CMK (cell line): ENCODE results near the gene CCNE1.
"Not testable (repeated sequence)": the region's sequence is repeated elsewhere in the genome, so short reads cannot be mapped to it uniquely, and the experiment has no call there.

Experiments
- DNase-seq: peaks from one replicate; pipeline ENCODE4 v3.0.0-alpha.2; 2010; ENCODE audit warnings: low read depth

CCNE1 gene

DNA sequence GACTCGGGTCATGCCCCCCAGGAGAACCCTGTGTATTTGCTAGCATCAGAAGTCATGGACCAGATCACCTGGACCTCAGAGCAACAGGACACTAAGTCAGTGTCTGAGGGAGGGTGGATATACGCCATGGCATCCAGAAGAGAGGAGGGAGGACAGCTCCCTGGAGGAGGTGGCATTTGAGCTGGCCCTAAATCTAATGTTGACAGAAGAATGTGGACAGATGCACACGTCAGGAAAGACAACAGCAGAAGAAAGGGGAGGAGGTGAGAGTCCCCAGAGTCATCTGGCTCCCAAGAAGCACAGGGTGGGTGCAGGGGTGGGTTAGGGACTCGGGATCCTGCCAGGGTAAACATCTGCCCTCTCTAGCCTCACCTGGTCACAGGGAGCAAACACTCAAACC is 24.5 kb upstream of the CCNE1 start:
- DNase-seq = no peak

DNA sequence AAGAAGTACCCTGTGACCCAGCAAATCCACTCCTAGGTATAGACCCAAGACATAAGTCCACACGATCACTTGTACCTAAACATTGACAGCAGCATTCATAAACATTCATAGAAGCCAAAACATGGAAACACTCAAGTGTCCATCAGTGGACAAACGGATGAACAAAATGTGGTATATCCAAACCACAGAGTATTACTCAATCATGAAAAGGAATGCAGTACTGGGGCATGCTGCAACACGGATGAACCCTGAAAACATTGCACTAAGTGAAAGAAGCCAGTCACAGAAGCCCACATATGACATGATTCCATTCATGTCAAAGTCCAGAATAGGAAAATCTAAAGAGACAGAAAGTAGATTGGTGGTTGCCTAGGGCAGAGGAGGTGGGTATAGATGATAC is 22.8 kb upstream of the CCNE1 start:
- no peak for DNase-seq

DNA sequence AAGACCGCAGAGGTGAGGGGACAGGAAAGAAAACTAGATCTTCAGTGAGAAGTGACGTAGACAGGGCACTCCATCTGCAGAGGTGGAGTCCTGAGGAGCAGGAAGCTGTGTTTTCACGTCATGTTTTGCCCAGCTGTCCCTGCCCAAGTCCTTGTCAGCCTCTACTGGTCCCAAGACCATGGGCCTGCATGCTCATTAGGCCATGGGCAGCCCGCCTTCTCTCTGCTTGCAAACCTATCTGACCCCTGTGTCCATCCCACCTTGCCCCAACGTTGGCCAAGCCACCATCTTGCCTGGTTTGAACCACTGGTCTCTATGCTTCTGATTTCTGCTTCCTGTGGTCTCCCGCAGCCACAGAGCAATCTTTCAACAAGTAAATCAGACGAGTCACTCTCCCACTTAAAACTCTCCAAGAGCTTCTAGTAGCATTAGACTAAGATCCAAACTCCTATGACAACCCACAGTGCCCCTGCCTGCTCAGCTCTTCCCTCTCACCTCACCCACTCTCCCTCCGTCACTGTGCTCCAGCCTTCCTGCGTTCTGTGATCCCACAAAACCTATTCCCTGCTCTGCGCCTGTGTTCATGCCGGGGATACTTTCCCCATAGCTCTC is 18.6 kb upstream of the CCNE1 start:
- no peak for DNase-seq

GRCh38 chr19:29794490-29794889 is 17.3 kb upstream of the CCNE1 start:
- not testable (repeated sequence) for DNase-seq

GRCh38 chr19:29795461-29796172 is 16.2 kb upstream of the CCNE1 start:
- DNase-seq = no peak

DNA sequence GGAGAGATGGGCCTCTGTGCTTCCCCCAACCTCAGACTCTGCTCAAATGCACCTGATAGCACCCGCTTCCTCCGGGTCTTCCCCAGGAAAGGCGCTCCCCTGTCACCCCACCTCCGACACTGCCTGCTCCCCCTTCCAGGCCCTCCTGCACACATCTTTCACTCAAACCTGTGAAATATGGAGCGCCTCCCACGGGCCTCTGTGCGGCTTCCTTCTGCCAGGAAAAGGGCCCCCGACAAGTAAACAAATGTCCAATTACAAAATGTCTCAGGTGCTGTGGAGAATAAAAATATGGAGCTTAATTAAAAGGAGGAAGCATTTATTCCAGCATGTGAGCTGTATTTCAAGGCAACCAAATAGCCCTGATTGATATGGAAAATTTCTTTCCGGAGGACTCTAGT is 15.6 kb upstream of the CCNE1 start:
- DNase-seq = no peak

DNA sequence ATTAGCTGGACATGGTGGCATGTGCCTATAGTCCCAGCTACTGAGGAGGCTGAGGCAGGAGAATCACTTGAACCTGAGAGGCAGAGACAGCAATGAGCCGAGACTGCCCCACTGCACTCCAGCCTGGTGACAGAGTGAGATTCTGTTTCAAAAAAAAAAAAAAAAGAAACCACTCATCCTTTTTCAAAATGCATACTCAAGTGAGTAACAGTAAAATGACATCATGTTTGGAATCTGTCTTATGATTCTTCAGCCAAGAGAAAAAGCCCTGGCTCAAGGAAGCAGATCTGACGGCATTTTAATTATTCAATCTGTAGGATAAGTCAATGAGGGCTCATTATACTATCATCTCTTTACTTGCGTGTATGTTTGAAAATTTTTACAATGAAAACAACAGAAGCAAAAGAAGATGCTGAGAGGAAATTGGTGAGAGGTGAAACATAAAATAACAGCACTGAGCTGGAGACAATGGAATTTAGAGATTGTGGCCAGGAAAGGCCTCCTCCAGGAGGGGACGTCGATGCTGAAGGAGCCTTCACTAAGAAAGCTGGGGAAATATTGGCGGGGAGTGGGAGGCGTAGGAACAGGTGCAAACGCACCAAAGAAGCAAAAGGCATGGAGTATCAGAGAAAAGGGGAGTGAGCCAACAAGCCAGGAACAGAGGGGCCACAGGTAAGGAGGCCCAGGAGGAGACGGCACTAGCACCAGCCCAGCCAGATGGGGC is 12.9 kb upstream of the CCNE1 start:
- no peak for DNase-seq

DNA sequence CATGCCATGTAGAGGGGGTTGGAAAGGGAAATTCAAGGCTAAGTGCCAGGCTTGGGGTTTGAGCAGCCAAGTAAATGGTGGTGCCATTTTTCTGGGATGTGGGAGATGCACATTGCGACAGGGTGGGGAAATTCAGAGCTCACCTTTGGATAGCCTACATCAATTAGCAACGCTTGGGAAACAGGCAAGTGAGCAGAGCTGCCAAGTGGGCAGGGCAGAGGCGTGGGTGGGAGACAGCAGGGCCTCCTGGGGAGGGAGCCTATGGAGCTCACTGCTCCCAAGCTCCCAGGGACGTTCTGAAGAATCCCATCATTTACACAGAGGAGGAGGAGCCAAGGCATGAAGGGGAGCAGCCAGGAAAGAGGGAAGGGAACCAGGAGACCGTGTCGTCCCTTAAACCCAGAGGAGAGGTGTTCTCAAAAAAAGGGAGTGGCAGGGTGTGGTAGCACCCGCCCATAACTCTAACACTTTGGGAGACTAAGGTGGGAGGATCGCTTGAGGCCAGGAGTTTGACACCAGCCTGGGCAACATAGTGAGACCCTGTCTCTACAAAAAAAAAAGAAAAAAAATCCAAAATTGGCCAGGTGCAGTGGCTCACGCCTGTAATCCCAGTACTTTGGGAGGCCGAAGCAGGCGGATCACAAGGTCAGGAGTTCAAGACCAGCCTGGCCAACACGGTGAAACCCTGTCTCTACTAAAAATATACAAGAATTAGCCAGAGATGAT is 11.5 kb upstream of the CCNE1 start:
- DNase-seq = no peak

DNA sequence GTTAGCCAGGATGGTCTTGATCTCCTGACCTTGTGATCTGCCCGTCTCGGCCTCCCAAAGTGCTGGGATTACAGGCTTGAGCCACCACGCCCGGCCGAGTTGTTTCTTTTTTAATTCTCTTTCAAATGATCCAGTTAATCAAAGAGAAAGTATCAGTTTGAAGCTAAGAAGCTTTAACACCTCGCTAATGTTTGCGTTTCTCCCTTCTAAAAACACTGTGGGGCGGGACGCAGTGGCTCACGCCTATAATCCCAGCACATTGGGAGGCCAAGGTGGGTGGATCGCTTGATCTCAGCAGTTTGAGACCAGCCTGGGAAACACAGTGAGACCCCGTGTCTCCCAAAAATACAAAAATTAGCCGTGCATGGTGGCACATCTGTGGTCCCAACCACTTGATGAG is 7.8 kb upstream of the CCNE1 start:
- not testable (repeated sequence) for DNase-seq

DNA sequence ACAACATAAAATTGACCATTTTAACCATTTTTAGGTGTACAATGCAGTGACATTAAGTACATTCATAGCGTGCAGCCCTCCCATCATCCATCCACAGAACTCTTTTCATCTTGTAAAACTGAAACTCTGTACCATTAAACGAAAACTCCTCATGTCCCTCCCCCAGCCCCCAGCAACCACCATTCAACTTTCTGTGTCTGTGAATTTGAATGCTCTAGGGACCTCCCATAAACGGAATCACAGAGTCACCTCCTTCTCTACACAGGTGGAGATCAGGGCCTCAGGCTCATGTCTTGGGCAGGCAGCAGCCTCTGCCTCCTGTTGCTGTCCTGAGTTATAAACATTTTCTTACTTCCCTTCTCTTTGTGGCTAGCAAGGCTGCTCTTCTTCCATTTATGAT is 7.3 kb upstream of the CCNE1 start:
- DNase-seq = no peak

- DNase-seq = no peak
Observed at GRCh38 chr19:29805031-29805965, 6.5 kb upstream of the CCNE1 start.

DNA sequence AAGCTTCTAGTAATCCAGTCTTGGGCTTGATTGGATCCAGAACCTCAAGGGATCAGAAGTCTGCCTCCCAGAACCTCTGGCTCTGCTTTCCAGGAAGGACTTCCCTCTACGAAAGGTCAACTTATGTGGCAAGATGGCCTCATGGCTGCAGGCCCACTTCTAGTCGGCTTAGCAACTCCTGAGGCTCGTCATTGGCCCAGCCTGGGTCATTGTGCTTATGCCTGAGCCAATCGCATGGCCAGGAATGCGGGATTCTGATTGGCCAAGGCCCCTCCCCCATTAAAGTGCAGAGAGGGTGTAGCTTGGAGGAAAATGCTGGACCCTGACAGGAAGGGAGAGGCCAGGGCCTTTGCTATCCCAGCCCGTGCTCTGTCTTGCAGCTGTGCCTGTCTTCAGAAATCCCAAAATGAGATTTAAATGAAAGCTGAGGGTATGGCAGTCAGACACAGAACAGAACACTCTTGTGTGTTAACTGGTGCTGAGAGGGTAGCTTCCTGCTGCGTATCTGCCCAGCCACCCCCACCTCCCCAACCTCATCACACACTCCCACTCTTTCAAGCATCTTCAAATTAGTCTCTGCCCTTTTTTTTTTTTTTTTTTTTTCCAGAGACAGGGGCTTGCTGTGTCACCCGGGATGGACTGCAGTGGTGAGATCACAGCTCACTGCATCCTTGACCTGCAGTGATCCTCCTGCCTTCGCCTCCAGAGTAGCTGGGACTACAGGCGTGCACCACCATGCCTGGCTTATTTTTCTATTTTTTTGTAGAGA is 5.5 kb upstream of the CCNE1 start:
- DNase-seq = peak; percentile 68

- no peak for DNase-seq
Observed at GRCh38 chr19:29807178-29807577, 4.6 kb upstream of the CCNE1 start.

DNA sequence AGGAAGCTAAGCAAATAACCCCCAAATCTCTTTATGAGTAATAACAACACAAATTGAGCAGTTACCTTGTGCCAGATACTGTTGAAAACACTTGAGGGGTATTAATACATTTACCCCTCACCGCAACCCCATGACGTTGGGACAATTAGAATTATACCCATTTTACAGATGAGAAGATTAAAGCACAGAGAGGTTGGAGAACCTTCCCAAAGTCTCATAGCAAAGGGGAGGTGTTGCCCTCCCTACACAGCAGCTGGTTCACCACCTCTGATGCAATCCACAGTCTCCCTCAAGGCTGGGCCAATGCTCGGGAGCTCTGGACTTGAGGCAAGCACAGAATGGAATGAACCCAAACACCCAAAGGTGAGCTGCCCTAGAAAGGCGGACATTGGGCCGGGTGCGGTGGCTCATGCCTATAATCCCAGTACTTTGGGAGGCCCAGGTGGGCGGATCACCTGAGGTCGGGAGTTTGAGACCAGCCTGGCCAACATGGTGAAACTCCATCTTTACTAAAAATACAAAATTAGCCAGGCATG is 3.9 kb upstream of the CCNE1 start:
- DNase-seq = no peak

DNA sequence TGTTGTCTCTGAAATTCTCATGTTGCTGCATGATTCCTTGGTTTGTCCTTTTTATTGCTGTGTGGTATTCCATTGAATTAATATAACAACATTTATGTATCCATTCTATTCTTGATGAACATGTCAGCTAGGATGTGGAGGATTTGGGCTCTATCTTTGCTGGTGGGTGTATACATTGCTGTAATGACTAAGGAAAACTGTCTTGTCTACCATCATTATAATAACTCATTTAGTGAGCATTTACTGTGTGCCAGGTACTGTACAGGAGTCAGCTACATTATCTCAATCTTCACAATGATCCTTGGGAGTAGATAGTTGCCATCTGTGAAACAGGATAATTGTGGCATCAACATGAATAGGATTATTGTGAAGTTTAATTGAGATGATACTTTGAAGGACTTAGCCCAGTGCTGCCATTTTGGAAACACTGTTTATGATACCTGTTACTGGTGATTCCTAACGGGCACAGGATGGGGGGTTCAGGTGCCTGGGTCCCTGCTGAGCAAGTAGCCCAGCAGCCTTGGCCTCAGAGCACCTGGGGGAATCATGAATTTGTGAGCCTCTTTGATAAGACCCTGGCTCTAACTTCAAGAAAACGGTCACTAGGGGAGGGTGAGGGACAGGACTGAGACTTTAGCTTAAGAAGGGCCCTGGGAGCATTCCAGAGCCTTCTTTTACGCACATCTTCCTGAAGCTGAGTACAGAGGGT is 1.8 kb upstream of the CCNE1 start:
- no peak for DNase-seq

GRCh38 chr19:29810504-29810871 is 1.3 kb upstream of the CCNE1 start:
- DNase-seq = no peak

DNA sequence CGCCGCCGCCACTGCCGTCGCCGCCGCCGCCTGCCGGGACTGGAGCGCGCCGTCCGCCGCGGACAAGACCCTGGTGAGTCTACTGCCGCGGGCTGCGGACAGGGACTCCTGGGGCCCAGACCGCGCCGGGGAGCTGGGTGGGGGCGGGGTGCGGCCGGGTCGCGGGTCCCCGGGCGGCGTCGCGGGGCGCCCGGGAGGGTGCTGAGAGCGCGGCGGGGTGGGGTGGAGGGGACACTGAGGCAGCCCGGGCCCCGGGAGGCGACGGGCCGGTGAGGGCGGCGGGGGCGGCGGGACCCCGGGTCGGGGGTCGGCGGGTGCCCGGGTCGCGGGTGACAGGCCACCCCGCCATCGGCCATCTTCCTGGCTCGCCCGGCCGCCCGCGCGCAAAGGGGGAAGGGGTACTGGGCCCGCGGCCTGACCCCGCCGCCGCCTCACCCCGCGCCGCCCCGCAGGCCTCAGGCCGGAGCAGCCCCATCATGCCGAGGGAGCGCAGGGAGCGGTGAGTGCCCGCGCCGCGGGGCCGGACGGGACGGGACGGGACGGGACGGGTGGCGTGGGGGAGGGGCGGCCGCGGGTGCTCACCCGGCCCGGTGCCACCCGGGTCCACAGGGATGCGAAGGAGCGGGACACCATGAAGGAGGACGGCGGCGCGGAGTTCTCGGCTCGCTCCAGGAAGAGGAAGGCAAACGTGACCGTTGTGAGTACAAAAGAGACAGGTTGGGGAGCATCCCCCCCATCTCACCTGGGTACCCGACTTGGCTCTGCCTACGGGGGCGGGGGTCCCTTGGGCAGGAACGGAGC is 489 bp downstream of the CCNE1 start:
- DNase-seq = no peak

GRCh38 chr19:29812881-29813275 is 1.1 kb downstream of the CCNE1 start:
- DNase-seq = no peak

DNA sequence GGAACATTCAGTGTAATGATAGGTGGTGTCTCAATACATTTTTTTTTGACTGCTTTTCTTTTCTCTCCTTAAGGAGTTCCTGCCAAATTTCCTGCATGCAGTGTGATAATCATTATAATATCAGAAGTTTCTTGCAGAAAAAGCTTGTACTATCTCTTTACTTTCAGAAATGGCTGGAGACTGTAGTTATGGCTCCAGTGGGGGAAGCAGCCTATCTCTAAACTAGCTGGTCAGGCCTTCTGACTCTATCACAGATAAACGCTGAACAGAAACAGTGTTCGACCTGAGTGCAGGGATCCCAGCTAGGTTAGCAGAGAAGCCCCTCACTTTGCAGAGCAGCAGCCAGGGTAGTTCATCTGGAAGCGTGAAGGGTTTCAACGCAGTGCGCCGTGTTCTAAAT is 1.9 kb downstream of the CCNE1 start:
- no peak for DNase-seq
